ENCODE measurements around the gene PCDHGA9. TPM values are rescaled to one million over a fixed set of nuclear protein-coding genes. Genes with fewer than 3 reads are reported as not detected.
A peak's percentile ranks its signal among the peaks of the same experiment; 100 is the strongest.
"Not testable (repeated sequence)": the region's sequence is repeated elsewhere in the genome, so short reads cannot be mapped to it uniquely, and the experiment has no call there.

The PCDHGA9 gene
- total RNA-seq, 2 experiments from 2014 or later = 0.11 TPM; not detected in 1

GRCh38 chr5:141413540-141414069, 11.0 kb downstream of the PCDHGA9 start:
- Mint-ChIP-seq H3K27me3 (peaks cover 68% of the 10 kb centered on the region), H3K27ac (no peak overlapping the region), H3K9me3 (peaks cover 15% of the 10 kb centered on the region), H3K4me3 (peak overlapping the region; percentile 80), H3K36me3 (peaks cover 8% of the 10 kb centered on the region), H3K4me1 (peaks cover 6% of the 10 kb centered on the region)
- ATAC-seq (ENCODE audit: low read depth) (no peak), DNase-seq (no peak)
- POLR2A ChIA-PET = no interaction called here

GRCh38 chr5:141414548-141415274, 12.1 kb downstream of the PCDHGA9 start:
- DNase-seq; ATAC-seq (ENCODE audit: low read depth); H3K36me3 Mint-ChIP-seq; H3K4me1 Mint-ChIP-seq; POLR2A ChIA-PET: not testable (repeated sequence)
- Mint-ChIP-seq H3K27me3 (peaks cover 66% of the 10 kb centered on the region), H3K27ac (peak overlapping the region; percentile 37), H3K9me3 (peaks cover 12% of the 10 kb centered on the region), H3K4me3 (peak overlapping the region; percentile 23)

- POLR2A ChIA-PET; H3K4me3 Mint-ChIP-seq; DNase-seq; H3K36me3 Mint-ChIP-seq; H3K4me1 Mint-ChIP-seq; ATAC-seq (ENCODE audit: low read depth); H3K27ac Mint-ChIP-seq: not testable (repeated sequence)
- H3K27me3 Mint-ChIP-seq = peaks cover 66% of the 10 kb centered on the region
- H3K9me3 Mint-ChIP-seq = peaks cover 14% of the 10 kb centered on the region
Measured at GRCh38 chr5:141415275-141415618, 12.7 kb downstream of the PCDHGA9 start.

GRCh38 chr5:141417494-141418172, 15.1 kb downstream of the PCDHGA9 start, which contains the start of gene PCDHGB7:
TSS of gene PCDHGB7 (plus strand) at chr5:141417677. CDS start at chr5:141417860, 183 bp downstream.
- Mint-ChIP-seq H3K27ac (peak within 1 kb of the TSS; percentile 54), H3K4me1 (peaks cover 18% of the 10 kb centered on the region), H3K4me3 (peak within 1 kb of the TSS; percentile 71), H3K9me3 (peaks cover 15% of the 10 kb centered on the region), H3K27me3 (peaks cover 80% of the 10 kb centered on the region)
- H3K36me3 Mint-ChIP-seq, POLR2A ChIA-PET, DNase-seq: not testable (repeated sequence)
- peak; percentile 52 for ATAC-seq (ENCODE audit: low read depth)

GRCh38 chr5:141419074-141419880, 16.7 kb downstream of the PCDHGA9 start:
- Mint-ChIP-seq H3K4me1 (peaks cover 16% of the 10 kb centered on the region), H3K27me3 (peaks cover 77% of the 10 kb centered on the region), H3K4me3 (peak overlapping the region; percentile 4), H3K27ac (no peak overlapping the region), H3K36me3 (peaks cover 6% of the 10 kb centered on the region), H3K9me3 (peaks cover 20% of the 10 kb centered on the region)
- ATAC-seq (ENCODE audit: low read depth) (no peak), DNase-seq (no peak)
- POLR2A ChIA-PET = no interaction called here

- H3K4me3 Mint-ChIP-seq = peak within 1 kb of the TSS; percentile 81
- H3K4me1 Mint-ChIP-seq = peaks cover 16% of the 10 kb centered on the region
- ATAC-seq (ENCODE audit: low read depth) = peak; percentile 48
- H3K27me3 Mint-ChIP-seq = peaks cover 76% of the 10 kb centered on the region
- H3K36me3 Mint-ChIP-seq = peaks cover 4% of the 10 kb centered on the region
- peaks cover 20% of the 10 kb centered on the region for H3K9me3 Mint-ChIP-seq
- POLR2A ChIA-PET = interaction anchor here (1.4 kb wide), 1 partner anchor 100 kb away, joined by 5 read pairs; the partner anchor contains the start of gene TAF7
- no peak for DNase-seq
- H3K27ac Mint-ChIP-seq = peak within 1 kb of the TSS; percentile 34
Measured at GRCh38 chr5:141420855-141421488, 18.4 kb downstream of the PCDHGA9 start, which contains the start of gene PCDHGA11. TSS of gene PCDHGA11 (plus strand) at chr5:141421051. CDS start at chr5:141421228, 177 bp downstream.

- no peak for ATAC-seq (ENCODE audit: low read depth)
Measured at GRCh38 chr5:141421489-141421855, 18.9 kb downstream of the PCDHGA9 start.

GRCh38 chr5:141422742-141423291, 20.2 kb downstream of the PCDHGA9 start:
- no peak overlapping the region for H3K4me3 Mint-ChIP-seq
- ATAC-seq (ENCODE audit: low read depth) (no peak), DNase-seq (no peak)
- peaks cover 67% of the 10 kb centered on the region for H3K27me3 Mint-ChIP-seq
- peaks cover 4% of the 10 kb centered on the region for H3K36me3 Mint-ChIP-seq
- H3K9me3 Mint-ChIP-seq = peaks cover 20% of the 10 kb centered on the region
- H3K4me1 Mint-ChIP-seq = peaks cover 16% of the 10 kb centered on the region
- no peak overlapping the region for H3K27ac Mint-ChIP-seq
- POLR2A ChIA-PET = no interaction called here

More at GRCh38 chr5:141421489-141421855, 18.9 kb downstream of the PCDHGA9 start:
- Mint-ChIP-seq H3K27me3 (peaks cover 73% of the 10 kb centered on the region), H3K36me3 (peaks cover 4% of the 10 kb centered on the region), H3K4me3 (peak overlapping the region; percentile 81), H3K27ac (no peak overlapping the region), H3K4me1 (peaks cover 16% of the 10 kb centered on the region), H3K9me3 (peaks cover 20% of the 10 kb centered on the region)
- POLR2A ChIA-PET = interaction anchor here (1.4 kb wide), 1 partner anchor 101 kb away, joined by 5 read pairs; the partner anchor contains the start of gene TAF7
- no peak for DNase-seq

GRCh38 chr5:141427783-141428426, 25.3 kb downstream of the PCDHGA9 start:
- H3K27me3 Mint-ChIP-seq = peaks cover 43% of the 10 kb centered on the region
- H3K4me1 Mint-ChIP-seq = peaks cover 10% of the 10 kb centered on the region
- H3K4me3 Mint-ChIP-seq = no peak overlapping the region
- no peak for DNase-seq
- H3K36me3 Mint-ChIP-seq = peaks cover 6% of the 10 kb centered on the region
- no peak for ATAC-seq (ENCODE audit: low read depth)
- H3K9me3 Mint-ChIP-seq = peaks cover 13% of the 10 kb centered on the region
- H3K27ac Mint-ChIP-seq = no peak overlapping the region
- POLR2A ChIA-PET = no interaction called here

- POLR2A ChIA-PET = interaction anchor here (0.6 to 0.7 kb wide), 2 partner anchors 15 to 110 kb away, joined by 3 to 4 read pairs; partner anchors contain the start of gene TAF7
- DNase-seq (no peak), ATAC-seq (ENCODE audit: low read depth) (no peak)
- H3K36me3 Mint-ChIP-seq = peaks cover 8% of the 10 kb centered on the region
- H3K4me3 Mint-ChIP-seq = peak within 1 kb of the TSS; percentile 62
- H3K27ac Mint-ChIP-seq = peak within 1 kb of the TSS; percentile 62
- peaks cover 10% of the 10 kb centered on the region for H3K4me1 Mint-ChIP-seq
- peaks cover 37% of the 10 kb centered on the region for H3K27me3 Mint-ChIP-seq
- H3K9me3 Mint-ChIP-seq = peaks cover 8% of the 10 kb centered on the region
Measured at GRCh38 chr5:141430332-141431113, 27.9 kb downstream of the PCDHGA9 start, which contains the start of gene PCDHGA12. TSS of gene PCDHGA12 (plus strand) at chr5:141430507. CDS start at chr5:141430760, 253 bp downstream.

- Mint-ChIP-seq H3K9me3 (peaks cover 8% of the 10 kb centered on the region), H3K4me1 (peaks cover 10% of the 10 kb centered on the region), H3K27ac (peak overlapping the region; percentile 62), H3K27me3 (peaks cover 31% of the 10 kb centered on the region), H3K36me3 (peaks cover 8% of the 10 kb centered on the region), H3K4me3 (peak overlapping the region; percentile 62)
- no peak for DNase-seq
- no peak for ATAC-seq (ENCODE audit: low read depth)
- POLR2A ChIA-PET = no interaction called here
Measured at GRCh38 chr5:141431286-141431685, 28.7 kb downstream of the PCDHGA9 start.

Data from activated naive CD8-positive, alpha-beta T cell treated with anti-CD3 and anti-CD28 coated beads, Interleukin-2, amount 10 ng/mL, durations not matched to agents 7 days and 5 days (primary cell).